Measurements from ENCODE around the gene SERGEF. TPM values are rescaled to one million over a fixed set of nuclear protein-coding genes. Genes with fewer than 3 reads are reported as not detected.

Gene SERGEF
- total and polyA plus RNA-seq, 4 donors, result 43.1 to 137 (median 72.8) TPM

DNA sequence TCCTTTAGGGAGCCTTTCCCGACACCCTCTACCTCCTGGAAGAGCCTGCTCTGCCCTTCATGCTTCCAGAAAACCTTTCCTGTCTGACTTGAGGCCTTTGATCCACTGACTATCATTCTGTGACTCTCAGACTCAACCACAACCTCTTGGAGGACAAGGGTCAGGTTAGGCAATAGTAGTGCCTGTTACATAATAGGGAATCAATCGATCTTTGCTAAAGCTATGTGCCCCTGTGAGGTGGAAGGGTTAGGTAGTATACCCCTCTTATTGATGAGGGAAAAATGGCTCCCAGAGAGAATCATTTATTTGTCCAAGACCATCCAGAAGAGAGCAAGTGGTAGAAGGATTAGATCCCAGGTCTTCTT is 262.1 kb downstream of the SERGEF start:
- H3K4me1 ChIP-seq (ENCODE audit: control insufficient read depth in 1 of 2, insufficient read depth in 2 of 2, low read length in 2 of 2), result no peaks in the 10 kb centered on the region
- no peaks in the 10 kb centered on the region for H3K36me3 ChIP-seq (ENCODE audit: control insufficient read depth in 1 of 2, insufficient read depth in 2 of 2, low read length in 1 of 2)
- no peaks in the 10 kb centered on the region for H3K9me3 ChIP-seq (ENCODE audit: control insufficient read depth, low read length)
- H3K27ac ChIP-seq (ENCODE audit: low read depth in 1 of 2, low read length in 2 of 2), result no peak overlapping the region
- ATAC-seq (ENCODE audit: low FRiP score), result no peak
- no peak for DNase-seq
- intact Hi-C loops (cut with DNase I), result no loop called here
- 76% methylated on average over 2 of the region's 2 CpGs for WGBS, 2 donors
- no peak overlapping the region for H3K4me3 ChIP-seq (ENCODE audit: low read length in 2 of 2)
- no peaks in the 10 kb centered on the region for H3K27me3 ChIP-seq (ENCODE audit: control insufficient read depth in 1 of 2, insufficient read depth in 2 of 2, low read length in 1 of 2)

DNA sequence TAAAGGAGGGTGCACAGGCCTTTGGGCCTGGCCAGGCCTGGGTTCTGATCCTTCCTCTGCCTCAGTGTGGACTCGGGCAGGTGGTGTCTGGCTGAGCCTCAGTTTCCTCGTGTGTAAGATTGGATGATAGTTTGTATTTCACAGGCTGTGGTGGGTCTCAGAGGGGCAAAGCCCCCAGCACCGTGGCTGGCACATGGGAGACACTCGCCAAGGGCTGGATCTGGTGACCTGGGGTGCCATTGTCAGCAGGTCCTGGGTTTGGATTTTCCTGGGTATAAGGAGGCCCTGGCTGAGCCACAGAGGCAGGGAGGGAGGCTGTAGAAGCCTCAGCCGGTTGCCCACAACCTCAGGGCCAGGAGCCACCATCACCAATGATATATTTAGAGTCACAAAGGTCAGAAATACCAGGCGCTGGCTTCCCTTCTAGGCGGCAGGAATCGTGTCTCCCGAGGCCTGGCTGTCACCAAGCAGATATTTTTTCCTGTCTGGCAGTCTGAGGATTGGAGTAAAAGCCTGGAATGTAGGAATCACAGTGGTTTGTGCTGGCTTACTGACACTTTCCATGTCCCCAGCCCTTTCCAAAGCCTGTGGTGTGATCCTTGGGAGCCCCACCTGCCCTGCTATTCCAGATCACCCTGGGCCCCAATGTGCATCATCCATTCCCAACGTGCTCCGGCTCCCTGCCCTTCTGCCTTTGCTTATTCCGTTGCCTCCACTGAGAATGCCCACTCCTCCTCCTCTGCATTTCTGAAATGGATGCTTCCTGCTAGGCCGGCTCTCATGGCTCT is 262.6 kb downstream of the SERGEF start:
- WGBS, 2 donors, result 49 to 59% methylated on average over 13 of the region's 13 CpGs
- no peaks in the 10 kb centered on the region for H3K4me1 ChIP-seq (ENCODE audit: control insufficient read depth in 1 of 2, insufficient read depth in 2 of 2, low read length in 2 of 2)
- peak in 1 of 2 donors; percentile 47 for DNase-seq
- no peaks in the 10 kb centered on the region for H3K36me3 ChIP-seq (ENCODE audit: control insufficient read depth in 1 of 2, insufficient read depth in 2 of 2, low read length in 1 of 2)
- H3K4me3 ChIP-seq (ENCODE audit: low read length in 2 of 2), result no peak overlapping the region
- H3K27me3 ChIP-seq (ENCODE audit: control insufficient read depth in 1 of 2, insufficient read depth in 2 of 2, low read length in 1 of 2), result no peaks in the 10 kb centered on the region
- no peak for ATAC-seq (ENCODE audit: low FRiP score)
- intact Hi-C loops (cut with DNase I), result no loop called here
- H3K27ac ChIP-seq (ENCODE audit: low read depth in 1 of 2, low read length in 2 of 2), result no peak overlapping the region
- H3K9me3 ChIP-seq (ENCODE audit: control insufficient read depth, low read length), result no peaks in the 10 kb centered on the region

DNA sequence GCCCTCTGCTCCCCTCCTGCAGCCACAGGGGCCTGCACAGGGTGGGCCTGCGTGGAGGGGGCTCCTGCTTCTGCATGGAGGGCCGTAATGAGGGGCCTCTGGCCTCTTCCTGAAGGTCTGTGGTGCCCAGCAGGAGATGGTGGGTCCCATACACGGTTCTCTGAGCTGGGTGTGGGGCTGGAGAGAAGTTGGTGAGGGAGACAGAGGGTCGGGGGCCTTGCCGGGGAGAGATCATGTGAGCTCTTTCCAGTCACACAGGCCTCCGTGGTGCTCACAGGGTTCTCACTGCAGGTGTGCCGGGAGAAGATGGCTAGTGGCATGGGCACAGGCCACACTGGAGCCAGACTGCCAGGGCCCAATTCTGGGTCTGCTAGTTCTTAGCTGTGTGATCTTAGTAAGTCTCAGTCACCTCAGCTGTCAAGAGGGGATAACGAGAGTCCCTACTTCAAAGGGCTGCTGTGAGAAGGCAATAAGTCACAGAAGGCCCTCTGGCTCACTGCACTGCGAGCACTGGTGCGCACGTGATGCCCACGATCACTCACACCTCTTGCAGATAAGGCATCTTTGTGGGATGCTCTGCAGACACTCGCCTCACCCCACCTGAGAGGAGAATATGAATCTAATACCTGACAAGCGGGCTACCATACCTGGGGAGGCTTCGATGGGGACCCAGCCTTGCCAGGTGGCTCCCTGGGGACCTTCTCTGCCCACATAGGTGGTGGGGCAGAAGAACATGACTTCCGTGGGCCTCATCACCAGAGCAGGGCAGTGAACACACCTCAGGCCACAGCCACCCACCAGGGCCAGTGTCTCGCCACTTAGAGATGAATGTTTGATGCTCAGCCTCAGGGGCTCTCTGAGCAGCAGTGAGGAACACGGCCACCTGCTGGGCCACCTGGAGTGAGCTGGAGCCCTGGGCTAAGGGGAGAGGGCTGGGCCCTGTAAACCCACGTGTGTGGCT is 263.8 kb downstream of the SERGEF start:
- no peaks in the 10 kb centered on the region for H3K4me1 ChIP-seq (ENCODE audit: control insufficient read depth in 1 of 2, insufficient read depth in 2 of 2, low read length in 2 of 2)
- no peak overlapping the region for H3K4me3 ChIP-seq (ENCODE audit: low read length in 2 of 2)
- H3K9me3 ChIP-seq (ENCODE audit: control insufficient read depth, low read length), result no peaks in the 10 kb centered on the region
- ATAC-seq (ENCODE audit: low FRiP score) (no peak), DNase-seq (peak in 1 of 2 donors; percentile 55)
- no peak overlapping the region for H3K27ac ChIP-seq (ENCODE audit: low read depth in 1 of 2, low read length in 2 of 2)
- 91 to 92% methylated on average over 19 of the region's 19 CpGs for WGBS, 2 donors
- no peaks in the 10 kb centered on the region for H3K36me3 ChIP-seq (ENCODE audit: control insufficient read depth in 1 of 2, insufficient read depth in 2 of 2, low read length in 1 of 2)
- intact Hi-C loops (cut with DNase I), result no loop called here
- H3K27me3 ChIP-seq (ENCODE audit: control insufficient read depth in 1 of 2, insufficient read depth in 2 of 2, low read length in 1 of 2), result no peaks in the 10 kb centered on the region

DNA sequence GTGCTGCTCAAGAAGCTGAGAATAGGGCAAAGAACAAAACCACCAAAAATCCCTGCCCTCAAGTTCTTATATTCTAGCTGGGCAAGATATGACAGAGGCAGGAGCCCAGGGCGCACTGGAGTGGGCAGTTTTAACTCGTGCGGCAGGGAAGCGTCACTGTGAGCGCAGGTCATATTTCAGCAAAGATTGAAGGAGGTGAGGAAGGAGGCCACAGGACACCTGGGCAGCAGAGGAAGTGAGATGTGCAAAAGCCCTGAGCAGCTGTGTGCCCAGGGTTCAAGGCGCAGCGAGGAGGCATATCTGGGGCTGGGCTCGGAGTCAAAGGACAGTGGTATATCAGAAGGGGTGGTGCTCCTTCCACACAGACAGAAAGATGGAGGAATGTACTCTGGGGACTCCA is 264.8 kb downstream of the SERGEF start:
- Histone ChIP-seq H3K27me3 (ENCODE audit: control insufficient read depth in 1 of 2, insufficient read depth in 2 of 2, low read length in 1 of 2) (no peaks in the 10 kb centered on the region), H3K36me3 (ENCODE audit: control insufficient read depth in 1 of 2, insufficient read depth in 2 of 2, low read length in 1 of 2) (no peaks in the 10 kb centered on the region), H3K4me3 (ENCODE audit: low read length in 2 of 2) (no peak overlapping the region), H3K4me1 (ENCODE audit: control insufficient read depth in 1 of 2, insufficient read depth in 2 of 2, low read length in 2 of 2) (no peaks in the 10 kb centered on the region), H3K27ac (ENCODE audit: low read depth in 1 of 2, low read length in 2 of 2) (no peak overlapping the region), H3K9me3 (ENCODE audit: control insufficient read depth, low read length) (no peaks in the 10 kb centered on the region)
- ATAC-seq (ENCODE audit: low FRiP score) (no peak), DNase-seq (no peak)
- intact Hi-C loops (cut with DNase I), result no loop called here
- WGBS, 2 donors, result 83 to 89% methylated on average over 8 of the region's 8 CpGs

GRCh38 chr11:17747131-17747955 is 265.5 kb downstream of the SERGEF start:
- Histone ChIP-seq H3K36me3 (ENCODE audit: control insufficient read depth in 1 of 2, insufficient read depth in 2 of 2, low read length in 1 of 2) (no peaks in the 10 kb centered on the region), H3K4me1 (ENCODE audit: control insufficient read depth in 1 of 2, insufficient read depth in 2 of 2, low read length in 2 of 2) (no peaks in the 10 kb centered on the region), H3K9me3 (ENCODE audit: control insufficient read depth, low read length) (no peaks in the 10 kb centered on the region), H3K27ac (ENCODE audit: low read depth in 1 of 2, low read length in 2 of 2) (no peak overlapping the region), H3K4me3 (ENCODE audit: low read length in 2 of 2) (no peak overlapping the region), H3K27me3 (ENCODE audit: control insufficient read depth in 1 of 2, insufficient read depth in 2 of 2, low read length in 1 of 2) (no peaks in the 10 kb centered on the region)
- 60 to 68% methylated on average over 17 to 19 of the region's 19 CpGs for WGBS, 2 donors
- no peak for ATAC-seq (ENCODE audit: low FRiP score)
- intact Hi-C loops (cut with DNase I), result no loop called here
- peak in 1 of 2 donors; percentile 61 for DNase-seq

DNA sequence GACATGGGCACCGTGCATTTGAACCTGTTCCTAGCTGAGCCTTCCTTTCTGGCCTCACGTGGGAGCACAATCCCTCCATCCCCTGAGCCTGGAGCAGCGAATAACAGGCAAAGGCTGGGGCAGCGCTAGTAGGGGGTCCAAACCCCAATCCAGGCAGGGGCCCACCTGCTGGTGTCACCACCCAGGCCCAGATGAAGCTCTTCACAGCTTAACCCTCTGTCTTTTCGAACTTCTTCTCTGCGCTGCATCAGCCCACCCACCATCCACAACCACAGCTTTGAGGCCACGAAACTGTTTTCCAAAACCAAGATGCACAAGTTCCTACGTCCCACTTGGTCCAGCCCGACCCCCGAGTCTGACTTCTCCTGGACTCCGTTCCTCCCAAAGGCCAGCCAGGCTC is 266.8 kb downstream of the SERGEF start:
- Histone ChIP-seq H3K4me3 (ENCODE audit: low read length in 2 of 2) (no peak overlapping the region), H3K9me3 (ENCODE audit: control insufficient read depth, low read length) (no peaks in the 10 kb centered on the region), H3K27me3 (ENCODE audit: control insufficient read depth in 1 of 2, insufficient read depth in 2 of 2, low read length in 1 of 2) (no peaks in the 10 kb centered on the region), H3K36me3 (ENCODE audit: control insufficient read depth in 1 of 2, insufficient read depth in 2 of 2, low read length in 1 of 2) (no peaks in the 10 kb centered on the region), H3K4me1 (ENCODE audit: control insufficient read depth in 1 of 2, insufficient read depth in 2 of 2, low read length in 2 of 2) (no peaks in the 10 kb centered on the region), H3K27ac (ENCODE audit: low read depth in 1 of 2, low read length in 2 of 2) (no peak overlapping the region)
- WGBS, 2 donors, result 84 to 86% methylated on average over 10 to 11 of the region's 11 CpGs
- intact Hi-C loops (cut with DNase I), result no loop called here
- ATAC-seq (ENCODE audit: low FRiP score) (no peak), DNase-seq (peak in 1 of 2 donors; percentile 38)

- H3K4me3 ChIP-seq (ENCODE audit: low read length in 2 of 2), result no peak overlapping the region
- H3K9me3 ChIP-seq (ENCODE audit: control insufficient read depth, low read length), result no peaks in the 10 kb centered on the region
- H3K27me3 ChIP-seq (ENCODE audit: control insufficient read depth in 1 of 2, insufficient read depth in 2 of 2, low read length in 1 of 2), result no peaks in the 10 kb centered on the region
- whole genome bisulfite sequencing, 2 donors, result 87 to 92% methylated on average over 20 of the region's 20 CpGs
- no peak for ATAC-seq (ENCODE audit: low FRiP score)
- DNase-seq, result peak in 1 of 2 donors; percentile 59
- no peaks in the 10 kb centered on the region for H3K36me3 ChIP-seq (ENCODE audit: control insufficient read depth in 1 of 2, insufficient read depth in 2 of 2, low read length in 1 of 2)
- no peak overlapping the region for H3K27ac ChIP-seq (ENCODE audit: low read depth in 1 of 2, low read length in 2 of 2)
- H3K4me1 ChIP-seq (ENCODE audit: control insufficient read depth in 1 of 2, insufficient read depth in 2 of 2, low read length in 2 of 2), result no peaks in the 10 kb centered on the region
- intact Hi-C loops (cut with DNase I), result no loop called here
These were observed 267.6 kb downstream of the SERGEF start for GRCh38 chr11:17745023-17745772.
